ENCODE data around the gene ENKD1. TPM values are rescaled to one million over a fixed set of nuclear protein-coding genes. Genes with fewer than 3 reads are reported as not detected.

Gene ENKD1
- total and polyA plus RNA-seq, 10 of the 15 experiments (the other 5 are each of a cell fraction or from before 2014, with no cell fraction given): 0.19 to 8.1 (median 2.8) TPM

- no peak for TF ChIP-seq BCLAF1 (IDR thresholded peaks at IDR 0.05)
Measured at GRCh38 chr16:67644038-67644437, 22.5 kb downstream of the ENKD1 start (continued).

- Histone ChIP-seq H3K27me3 (replicated peaks in 1 of 2; ENCODE audit: control insufficient read depth in 2 of 2, insufficient read depth in 2 of 2, low read length in 1 of 2) (no peaks in the 10 kb centered on the region), H3K4me1 (ENCODE audit: control insufficient read depth, insufficient read depth, low read length) (peaks cover 11% of the 10 kb centered on the region; the same call in 1 of the 2 replicates), H3K27ac (ENCODE audit: control insufficient read depth, insufficient read depth) (no peak overlapping the region), H4K20me1 (ENCODE audit: control insufficient read depth, insufficient read depth) (no peaks in the 10 kb centered on the region), H3K79me2 (ENCODE audit: control insufficient read depth, insufficient read depth, low read length) (peaks cover 11% of the 10 kb centered on the region), H3K4me3 (no peak overlapping the region), H3K9ac (ENCODE audit: control insufficient read depth, insufficient read depth, low read length) (no peak overlapping the region), H3K4me2 (ENCODE audit: control insufficient read depth, insufficient read depth) (no peak overlapping the region), H3K9me3 (replicated peaks; ENCODE audit: control insufficient read depth, insufficient read depth, low read length) (no peaks in the 10 kb centered on the region), H3K36me3 (ENCODE audit: control insufficient read depth in 2 of 2, insufficient read depth in 2 of 2, low read length in 1 of 2) (peaks cover 6 to 9% of the 10 kb centered on the region in 2 experiments), H2AFZ (ENCODE audit: control insufficient read depth, low read depth, low read length) (no peak overlapping the region)
- ChIA-PET SMC1A (ENCODE audit: uncharacterized antibody, unreplicated experiment) (interaction anchor here (1.1 to 7.6 kb wide), 6 partner anchors 9 to 120 kb away, joined by 3 to 86 read pairs (median 7); no protein-coding TSS in a partner anchor), CTCF (interaction anchor here (1.4 to 9.0 kb wide), 8 partner anchors 16 to 161 kb away, joined by 3 to 138 read pairs (median 8); partner anchors contain the start of gene ATP6V0D1), POLR2A (interaction anchor here (0.6 to 1.5 kb wide), 2 partner anchors 97 to 151 kb away, joined by 3 read pairs; no protein-coding TSS in a partner anchor), RAD21 (ENCODE audit: unreplicated experiment) (interaction anchor here (0.6 to 5.5 kb wide), 5 partner anchors 36 to 128 kb away, joined by 3 to 102 read pairs (median 3); partner anchors contain the start of gene CTCF)
- FAIRE-seq: no peak
- 58% methylated on average over 10 of the region's 10 CpGs for WGBS (ENCODE audit: insufficient coverage, insufficient replicate concordance, low lambda C conversion rate, missing lambda C conversion rate)
- intact Hi-C loops (cut with micrococcal nuclease; ENCODE audit: unreplicated experiment): no loop called here
- no TSS peak for BruUV-seq (replicated peaks)
- ATAC-seq: no peak
- DNase-seq (ENCODE audit: low read depth, low spot score): no peak
- in situ Hi-C loops (cut with MboI): loop anchor here (5.0 kb wide), 1 partner anchor 95 kb away; no protein-coding TSS in a partner anchor
- TF ChIP-seq, protein P1, sequence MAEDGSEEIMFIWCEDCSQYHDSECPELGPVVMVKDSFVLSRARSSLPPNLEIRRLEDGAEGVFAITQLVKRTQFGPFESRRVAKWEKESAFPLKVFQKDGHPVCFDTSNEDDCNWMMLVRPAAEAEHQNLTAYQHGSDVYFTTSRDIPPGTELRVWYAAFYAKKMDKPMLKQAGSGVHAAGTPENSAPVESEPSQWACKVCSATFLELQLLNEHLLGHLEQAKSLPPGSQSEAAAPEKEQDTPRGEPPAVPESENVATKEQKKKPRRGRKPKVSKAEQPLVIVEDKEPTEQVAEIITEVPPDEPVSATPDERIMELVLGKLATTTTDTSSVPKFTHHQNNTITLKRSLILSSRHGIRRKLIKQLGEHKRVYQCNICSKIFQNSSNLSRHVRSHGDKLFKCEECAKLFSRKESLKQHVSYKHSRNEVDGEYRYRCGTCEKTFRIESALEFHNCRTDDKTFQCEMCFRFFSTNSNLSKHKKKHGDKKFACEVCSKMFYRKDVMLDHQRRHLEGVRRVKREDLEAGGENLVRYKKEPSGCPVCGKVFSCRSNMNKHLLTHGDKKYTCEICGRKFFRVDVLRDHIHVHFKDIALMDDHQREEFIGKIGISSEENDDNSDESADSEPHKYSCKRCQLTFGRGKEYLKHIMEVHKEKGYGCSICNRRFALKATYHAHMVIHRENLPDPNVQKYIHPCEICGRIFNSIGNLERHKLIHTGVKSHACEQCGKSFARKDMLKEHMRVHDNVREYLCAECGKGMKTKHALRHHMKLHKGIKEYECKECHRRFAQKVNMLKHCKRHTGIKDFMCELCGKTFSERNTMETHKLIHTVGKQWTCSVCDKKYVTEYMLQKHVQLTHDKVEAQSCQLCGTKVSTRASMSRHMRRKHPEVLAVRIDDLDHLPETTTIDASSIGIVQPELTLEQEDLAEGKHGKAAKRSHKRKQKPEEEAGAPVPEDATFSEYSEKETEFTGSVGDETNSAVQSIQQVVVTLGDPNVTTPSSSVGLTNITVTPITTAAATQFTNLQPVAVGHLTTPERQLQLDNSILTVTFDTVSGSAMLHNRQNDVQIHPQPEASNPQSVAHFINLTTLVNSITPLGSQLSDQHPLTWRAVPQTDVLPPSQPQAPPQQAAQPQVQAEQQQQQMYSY (CRISPR knock-in tag; IDR thresholded peaks at IDR 0.05): no peak
- TF ChIP-seq CBFB (IDR thresholded peaks at IDR 0.05; ENCODE audit: low read depth) (no peak), SMAD1 (IDR thresholded peaks at IDR 0.05; ENCODE audit: low read depth, partially characterized antibody) (no peak), IRF5 (IDR thresholded peaks at IDR 0.05; ENCODE audit: borderline replicate concordance) (no peak), SIN3A (IDR thresholded peaks at IDR 0.05; ENCODE audit: low read depth, low read length) (no peak), SRF (IDR thresholded peaks at IDR 0.05; ENCODE audit: low read depth in 2 of 2, low read length in 2 of 2) (no peak), RAD21 (IDR thresholded peaks at IDR 0.05; ENCODE audit: insufficient read depth, low read depth, low read length) (no peak), USF1 (IDR thresholded peaks at IDR 0.05; ENCODE audit: borderline replicate concordance, extremely low read length, insufficient read depth, low read depth, low read length) (no peak), IKZF2 (IDR thresholded peaks at IDR 0.05) (no peak)
Measured at GRCh38 chr16:67641779-67642708, 24.5 kb downstream of the ENKD1 start.

Data from GM12878 (cell line).